Adrenal gland (tissue), 12 donors: ENCODE data around the gene TPX2. TPM values are rescaled to one million over a fixed set of nuclear protein-coding genes. Genes with fewer than 3 reads are reported as not detected.
A peak's percentile ranks its signal among the peaks of the same experiment; 100 is the strongest.

ENCODE experiments used
- DNase-seq, 7 donors: peaks; one replicate each; pipeline ENCODE4 v3.0.0-alpha.2; 2019 to 2020
- H3K27ac ChIP-seq, 5 donors: fragments of 200-600 bp; sonication (generic) in 4 of 5; 1 replicate in 3 of 5; 2 replicates in 2 of 5; pipeline versions ENCODE4 v1.5.1 to v1.8.0; 2016 to 2020; ENCODE audit warnings: mild to moderate bottlenecking in 1 of 5
- H3K27me3 ChIP-seq: fragments of 200-600 bp; 2 replicates; pipeline ENCODE4 v1.8.0; 2021
- H3K36me3 ChIP-seq, 2 donors: fragments of 200-600 bp; replicated peaks in 1 of 2; 1 replicate in 1 of 2; 2 replicates in 1 of 2; pipeline versions ENCODE4 v1.5.1 to v1.8.0; 2018 to 2022
- H3K4me1 ChIP-seq, 2 donors: fragments of 200-600 bp; replicated peaks in 1 of 2; 1 replicate in 1 of 2; 2 replicates in 1 of 2; pipeline versions ENCODE4 v1.5.1 to v1.8.0; 2018 to 2021
- H3K4me3 ChIP-seq, 4 donors: fragments of 200-600 bp; sonication (generic) in 3 of 4; one replicate each; pipeline ENCODE4 v1.5.1; 2016 to 2018
- H3K9me3 ChIP-seq, 3 donors: fragments of 200-600 bp; sonication (generic) in 1 of 3; replicated peaks in 1 of 3; 1 replicate in 2 of 3; 2 replicates in 1 of 3; pipeline versions ENCODE4 v1.5.1 to v1.8.0; 2016 to 2021
- POLR2A ChIP-seq, 2 donors: fragments of 450-650 bp; IDR thresholded peaks; one replicate each; pipeline ENCODE4 v1.6.1; 2017; ENCODE audit warnings: antibody characterized with exemption in 2 of 2, mild to moderate bottlenecking in 2 of 2, moderate library complexity in 1 of 2
- WGBS, 4 donors: extraction: QIAGEN DNeasy Blood & Tissue Kit in 2 of 4; methylation state at CpG; one replicate each; pipeline versions ENCODE4 v1.1.5 to v1.1.7; 2013 to 2017; 5-methylcytosine and 5-hydroxymethylcytosine counted together
- intact Hi-C, 2 donors: fragments of 100-400 bp; cut with DNase I; formaldehyde crosslinking; loops; one replicate each; pipeline versions ENCODE4 v1.14.1 to v1.15.0; 2022 to 2023
- polyA plus RNA-seq, 3 donors: library from polyadenylated mRNA; stranded (reverse); fragments of 200-250 nt in 2 of 3; fragments of 350-450 nt in 1 of 3; fragmentation: Illumina TruSeq in 1 of 3; extraction: RNeasy Lipid Tissue Mini Kit (QIAGEN cat#74804) in 1 of 3; gene quantifications; one replicate each; pipeline ENCODE4 v1.2.3, GENCODE V29; 2013 to 2014
- total RNA-seq, 9 donors: library from RNA; depleted of rRNA in 4 of 9; stranded (reverse); fragments of >200 nt in 4 of 9; fragments of 120-200 nt in 1 of 9; fragmentation: NEBNext Ultra II Directional in 1 of 9; extraction: Animal tissue kit (Norgen Biotek cat#: 25700) in 1 of 9; gene quantifications; one replicate each; pipeline versions ENCODE4 v1.1.0 to v1.2.4, GENCODE V29; 2013 to 2023
- TF ChIP-seq, protein P1 (sequence below), 6 experiments: fragments of 450-650 bp in 4 of 6; fragments of 200-600 bp in 2 of 6; sonication (generic) in 1 of 6; IDR thresholded peaks; 1 replicate in 5 of 6; 2 replicates in 1 of 6; pipeline versions ENCODE4 v1.5.1 to v1.8.0; 2016 to 2021; ENCODE audit warnings: antibody characterized with exemption in 6 of 6, mild to moderate bottlenecking in 2 of 6, moderate library complexity in 1 of 6
- donor health status: healthy with polysubstance abuse.
- donor health status: Bipolar disorder and iron deficiency.
- donor health status: DM: yes; HTN: yes; CAD: no.
- donor health status: DM: no; HTN: no; CAD: no.
- donor health status: DM: no; HTN: no; CAD: no.
- donor health status: DM: yes; HTN: yes; CAD: no.

The TPX2 gene
- total and polyA plus RNA-seq, 12 donors = 0.40 to 22.6 (median 2.5) TPM

DNA sequence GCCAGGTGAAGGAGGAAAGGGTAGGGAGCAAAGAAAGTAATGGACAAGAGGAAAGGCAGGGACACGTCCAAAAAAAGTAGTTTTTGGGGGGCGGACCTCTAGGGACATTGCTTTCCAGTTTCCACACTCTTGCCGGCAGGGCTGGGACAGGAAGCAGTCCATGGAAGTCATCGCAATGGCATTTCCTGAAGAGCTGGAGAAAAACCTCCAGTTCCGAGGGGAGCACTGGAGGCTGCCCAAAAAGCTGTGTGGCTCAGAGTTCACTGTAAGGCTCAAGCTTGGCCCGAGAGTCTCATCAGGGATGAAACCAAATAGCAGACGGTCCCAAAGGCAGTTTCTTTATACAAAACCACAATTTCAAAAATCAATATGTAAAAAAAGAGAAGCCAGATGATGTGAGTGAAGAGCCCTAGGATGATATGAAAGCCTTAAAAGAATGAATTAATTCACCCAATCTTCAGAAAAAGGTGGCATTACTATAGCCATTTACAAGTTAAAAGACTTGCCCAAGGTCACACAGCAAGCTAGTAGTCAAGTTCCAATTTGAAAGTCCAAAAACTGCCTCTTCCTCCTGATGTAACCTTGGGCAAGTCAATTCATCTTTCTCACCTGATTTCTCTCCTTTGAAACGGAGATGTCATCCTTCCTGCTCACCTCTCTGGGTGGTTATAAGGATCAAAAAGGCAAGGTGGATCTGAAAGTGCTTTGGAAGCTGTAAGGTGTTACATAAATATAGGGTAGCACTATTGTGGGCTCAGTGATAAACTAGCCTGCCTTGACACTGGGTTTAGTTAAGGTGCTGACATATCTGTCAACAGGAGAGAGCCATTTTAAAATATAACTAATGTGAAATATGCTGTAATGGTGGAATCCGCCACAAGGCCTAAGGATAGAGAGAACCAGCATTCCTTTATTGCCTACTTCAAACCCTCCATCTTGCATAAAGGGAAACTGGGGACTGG lies 25.5 kb upstream of the TPX2 start:
- no peak for TF ChIP-seq POLR2A (IDR thresholded peaks at IDR 0.05)
- TF ChIP-seq, protein P1, sequence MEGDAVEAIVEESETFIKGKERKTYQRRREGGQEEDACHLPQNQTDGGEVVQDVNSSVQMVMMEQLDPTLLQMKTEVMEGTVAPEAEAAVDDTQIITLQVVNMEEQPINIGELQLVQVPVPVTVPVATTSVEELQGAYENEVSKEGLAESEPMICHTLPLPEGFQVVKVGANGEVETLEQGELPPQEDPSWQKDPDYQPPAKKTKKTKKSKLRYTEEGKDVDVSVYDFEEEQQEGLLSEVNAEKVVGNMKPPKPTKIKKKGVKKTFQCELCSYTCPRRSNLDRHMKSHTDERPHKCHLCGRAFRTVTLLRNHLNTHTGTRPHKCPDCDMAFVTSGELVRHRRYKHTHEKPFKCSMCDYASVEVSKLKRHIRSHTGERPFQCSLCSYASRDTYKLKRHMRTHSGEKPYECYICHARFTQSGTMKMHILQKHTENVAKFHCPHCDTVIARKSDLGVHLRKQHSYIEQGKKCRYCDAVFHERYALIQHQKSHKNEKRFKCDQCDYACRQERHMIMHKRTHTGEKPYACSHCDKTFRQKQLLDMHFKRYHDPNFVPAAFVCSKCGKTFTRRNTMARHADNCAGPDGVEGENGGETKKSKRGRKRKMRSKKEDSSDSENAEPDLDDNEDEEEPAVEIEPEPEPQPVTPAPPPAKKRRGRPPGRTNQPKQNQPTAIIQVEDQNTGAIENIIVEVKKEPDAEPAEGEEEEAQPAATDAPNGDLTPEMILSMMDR (IDR thresholded peaks at IDR 0.05) = no peak
- H3K36me3 ChIP-seq = peaks cover 0 to 14% of the 10 kb centered on the region in 2 donors
- intact Hi-C loops = no loop called here
- peak in 6 of 7 donors; percentile 66 to 90 (median 73) for DNase-seq
- peak overlapping the region; percentile 23 to 95 (median 90) for H3K27ac ChIP-seq
- H3K27me3 ChIP-seq = no peaks in the 10 kb centered on the region
- peak overlapping the region in 1 of 4 donors; percentile 26 for H3K4me3 ChIP-seq
- 27 to 37% (median 33%) methylated on average over 9 of the region's 9 CpGs for WGBS, 4 donors
- H3K9me3 ChIP-seq = no peaks in the 10 kb centered on the region
- H3K4me1 ChIP-seq = peaks cover 69 to 88% of the 10 kb centered on the region in 2 donors

DNA sequence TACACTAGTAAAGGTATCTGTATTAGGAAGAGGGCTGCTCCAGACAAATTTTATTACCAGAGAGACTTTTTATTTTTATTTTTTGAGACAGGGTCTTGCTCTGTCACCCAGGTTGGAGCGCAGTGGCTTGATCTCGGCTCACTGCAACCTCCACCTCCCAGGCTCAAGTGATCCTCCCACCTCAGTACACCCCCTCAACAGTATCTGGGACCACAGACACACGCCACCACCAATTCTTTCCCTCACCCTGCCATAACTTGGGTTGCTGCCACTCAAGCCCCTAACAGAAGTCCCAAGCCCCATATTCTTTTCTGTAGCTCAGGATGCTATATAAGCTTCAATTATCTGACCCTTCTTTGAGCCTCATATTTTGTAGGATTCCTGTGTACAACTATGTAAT lies 23.3 kb upstream of the TPX2 start:
- intact Hi-C loops = no loop called here
- H3K27me3 ChIP-seq = no peaks in the 10 kb centered on the region
- no peak for DNase-seq

DNA sequence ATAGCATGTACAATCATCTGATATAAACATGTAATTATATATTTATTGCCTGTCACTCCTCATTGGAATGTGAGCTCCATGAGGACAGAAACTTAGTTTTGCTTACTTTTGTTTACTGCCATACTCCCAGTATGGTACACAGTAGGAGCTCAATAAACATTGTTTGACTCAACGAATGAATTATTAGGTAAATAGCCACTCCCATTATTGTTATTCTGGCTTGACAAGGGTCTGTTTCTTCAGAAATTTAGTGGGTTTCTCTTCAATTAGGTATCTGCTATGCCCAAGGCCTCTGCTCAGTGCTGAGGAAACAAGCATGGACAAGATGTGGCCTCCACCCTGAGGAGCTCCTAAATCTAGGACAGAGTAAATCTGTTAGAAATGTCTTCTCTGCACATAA lies 22.7 kb upstream of the TPX2 start:
- Histone ChIP-seq H3K27ac (peak overlapping the region in 3 of 5 donors; percentile 26 to 60 (median 32)), H3K9me3 (no peaks in the 10 kb centered on the region), H3K4me1 (peaks cover 70 to 96% of the 10 kb centered on the region in 2 donors), H3K36me3 (peaks cover 0 to 17% of the 10 kb centered on the region in 2 donors), H3K4me3 (no peak overlapping the region), H3K27me3 (no peaks in the 10 kb centered on the region)
- intact Hi-C loops = no loop called here
- 69 to 89% (median 75%) methylated on average over 1 of the region's 1 CpG for WGBS, 4 donors
- TF ChIP-seq, protein P1 (IDR thresholded peaks at IDR 0.05) = no peak
- TF ChIP-seq POLR2A (IDR thresholded peaks at IDR 0.05) = no peak
- DNase-seq = no peak

More for the DNA sequence above, 23.3 kb upstream of the TPX2 start:
- H3K36me3 ChIP-seq = peaks cover 0 to 17% of the 10 kb centered on the region in 2 donors
- peaks cover 71 to 96% of the 10 kb centered on the region in 2 donors for H3K4me1 ChIP-seq
- 50 to 60% (median 56%) methylated on average over 3 of the region's 3 CpGs for WGBS, 4 donors
- no peaks in the 10 kb centered on the region for H3K9me3 ChIP-seq
- TF ChIP-seq, protein P1 (IDR thresholded peaks at IDR 0.05) = no peak
- no peak for TF ChIP-seq POLR2A (IDR thresholded peaks at IDR 0.05)
- H3K4me3 ChIP-seq = no peak overlapping the region
- H3K27ac ChIP-seq = peak overlapping the region in 3 of 5 donors; percentile 12 to 60 (median 32)

DNA sequence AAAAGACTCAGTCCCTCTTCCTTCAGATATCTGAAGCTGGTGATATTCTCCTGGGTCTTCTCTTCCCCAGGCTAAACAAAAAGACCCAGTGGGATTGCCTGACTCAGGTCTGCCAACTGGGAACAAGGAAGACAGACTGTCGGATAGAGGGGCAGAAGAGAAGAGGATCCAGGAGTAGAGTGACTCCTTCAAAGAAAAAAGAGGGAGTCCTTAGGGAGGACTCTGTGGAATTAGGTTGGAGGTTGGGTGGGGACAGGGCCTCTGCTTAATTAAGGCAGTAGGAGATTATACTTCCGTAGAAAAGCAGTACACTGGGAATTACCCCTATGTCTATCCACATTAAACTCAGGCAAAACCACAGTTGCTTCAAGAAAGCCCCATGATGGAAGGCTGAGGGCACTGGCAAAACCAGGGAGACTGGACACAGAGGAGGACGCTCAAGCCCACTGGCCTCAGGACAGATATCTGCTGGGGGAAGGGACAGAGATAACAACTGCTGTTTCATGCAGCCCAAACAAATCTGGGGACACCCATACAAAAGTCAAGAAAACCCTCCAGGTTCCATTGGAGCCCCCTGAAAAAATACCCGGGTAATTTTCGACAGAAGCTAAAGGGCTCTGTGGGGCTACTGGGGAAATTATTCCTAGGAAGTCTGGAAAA lies 22.1 kb upstream of the TPX2 start:
- TF ChIP-seq POLR2A (IDR thresholded peaks at IDR 0.05) = no peak
- TF ChIP-seq, protein P1 (IDR thresholded peaks at IDR 0.05) = no peak
- Histone ChIP-seq H3K4me1 (peaks cover 70 to 96% of the 10 kb centered on the region in 2 donors), H3K36me3 (peaks cover 0 to 17% of the 10 kb centered on the region in 2 donors), H3K27me3 (no peaks in the 10 kb centered on the region), H3K9me3 (no peaks in the 10 kb centered on the region), H3K4me3 (no peak overlapping the region), H3K27ac (peak overlapping the region in 4 of 5 donors; percentile 14 to 99 (median 29))
- 75 to 91% (median 80%) methylated on average over 5 of the region's 5 CpGs for WGBS, 4 donors
- intact Hi-C loops = no loop called here
- no peak for DNase-seq
